H9 (cell line): ENCODE measurements around the gene UGT1A3. TPM values are rescaled to one million over a fixed set of nuclear protein-coding genes. Genes with fewer than 3 reads are reported as not detected.

Experiments
- DNase-seq: peaks from one replicate; pipeline ENCODE4 v3.0.0-alpha.2; 2017
- H2AFZ ChIP-seq: one replicate; pipeline ENCODE4 v1.6.1; 2013; ENCODE audit warnings: mild to moderate bottlenecking, low read length, control low read depth, moderate library complexity
- H2AK5ac ChIP-seq: 2 replicates; pipeline ENCODE4 v1.6.1; 2013; ENCODE audit warnings: low read length, control low read depth, mixed read lengths; ENCODE audit not compliant: insufficient read length
- H2BK120ac ChIP-seq: one replicate; pipeline ENCODE4 v1.6.1; 2013; ENCODE audit warnings: low read depth, mild to moderate bottlenecking, low read length, control low read depth, inconsistent platforms; ENCODE audit not compliant: poor library complexity, severe bottlenecking
- H2BK12ac ChIP-seq: 2 replicates; pipeline ENCODE4 v1.6.1; 2013; ENCODE audit warnings: low read length, control low read depth, mixed read lengths, low read depth; ENCODE audit not compliant: insufficient read length
- H2BK15ac ChIP-seq: 2 replicates; pipeline ENCODE4 v1.6.1; 2013; ENCODE audit warnings: low read depth, low read length, control low read depth
- H2BK20ac ChIP-seq: one replicate; pipeline ENCODE4 v1.6.1; 2013; ENCODE audit warnings: low read depth, mild to moderate bottlenecking, low read length, control low read depth, inconsistent platforms; ENCODE audit not compliant: poor library complexity, severe bottlenecking
- H2BK5ac ChIP-seq: 2 replicates; pipeline ENCODE4 v1.6.1; 2013; ENCODE audit warnings: low read length, control low read depth, mixed read lengths; ENCODE audit not compliant: insufficient read length
- H3K14ac ChIP-seq: 2 replicates; pipeline ENCODE4 v1.6.1; 2013; ENCODE audit warnings: low read length, control low read depth; ENCODE audit not compliant: insufficient read depth
- H3K18ac ChIP-seq: 2 replicates; pipeline ENCODE4 v1.6.1; 2013; ENCODE audit warnings: low read depth, mild to moderate bottlenecking, mixed read lengths, low read length, control low read depth; ENCODE audit not compliant: insufficient read length
- H3K23ac ChIP-seq: 2 replicates; pipeline ENCODE4 v1.6.1; 2013; ENCODE audit warnings: low read length, control low read depth, mixed read lengths, low read depth; ENCODE audit not compliant: insufficient read length
- H3K23me2 ChIP-seq: 2 replicates; pipeline ENCODE4 v1.6.1; 2013; ENCODE audit warnings: low read depth, mild to moderate bottlenecking, mixed read lengths, low read length, control low read depth; ENCODE audit not compliant: insufficient read length, poor library complexity, severe bottlenecking
- H3K27ac ChIP-seq: 2 replicates; pipeline ENCODE4 v1.5.1; 2013; ENCODE audit warnings: low read length, control low read depth, mixed read lengths, low read depth; ENCODE audit not compliant: insufficient read length
- H3K27me3 ChIP-seq: 2 replicates; pipeline ENCODE4 v1.6.1; 2013; ENCODE audit warnings: low read length, control low read depth, inconsistent platforms; ENCODE audit not compliant: insufficient read depth
- H3K4ac ChIP-seq: 2 replicates; pipeline ENCODE4 v1.6.1; 2013; ENCODE audit warnings: low read depth, mild to moderate bottlenecking, control low read depth, inconsistent platforms, low read length, moderate library complexity
- H3K4me1 ChIP-seq: 2 replicates; pipeline ENCODE4 v1.6.1; 2013; ENCODE audit warnings: low read length, control low read depth, inconsistent platforms; ENCODE audit not compliant: insufficient read depth
- H3K4me2 ChIP-seq: 2 replicates; pipeline ENCODE4 v1.6.1; 2013; ENCODE audit warnings: low read length, control low read depth, mixed read lengths; ENCODE audit not compliant: insufficient read length, insufficient read depth
- H3K56ac ChIP-seq: 2 replicates; pipeline ENCODE4 v1.6.1; 2013; ENCODE audit warnings: low read depth, mild to moderate bottlenecking, mixed read lengths, low read length, control low read depth; ENCODE audit not compliant: insufficient read length
- H3K79me1 ChIP-seq: 2 replicates; pipeline ENCODE4 v1.6.1; 2013; ENCODE audit warnings: low read depth, mild to moderate bottlenecking, moderate library complexity, low read length, control low read depth, inconsistent platforms; ENCODE audit not compliant: insufficient read depth, poor library complexity, severe bottlenecking
- H3K79me2 ChIP-seq: 2 replicates; pipeline ENCODE4 v1.6.1; 2013; ENCODE audit warnings: low read length, control low read depth, inconsistent platforms; ENCODE audit not compliant: insufficient read depth
- H3K9ac ChIP-seq: 2 replicates; pipeline ENCODE4 v1.6.1; 2013; ENCODE audit warnings: low read length, control low read depth, mixed read lengths; ENCODE audit not compliant: insufficient read length; ENCODE audit errors: extremely low read depth
- H3K9me3 ChIP-seq: one replicate; pipeline ENCODE4 v1.6.1; 2013; ENCODE audit warnings: low read depth, low read length, inconsistent platforms; ENCODE audit not compliant: control insufficient read depth
- H3T11ph ChIP-seq: one replicate; pipeline ENCODE4 v1.6.1; 2013; ENCODE audit warnings: mild to moderate bottlenecking, low read length, control low read depth, inconsistent platforms
- H4K20me1 ChIP-seq: one replicate; pipeline ENCODE4 v1.6.1; 2013; ENCODE audit not compliant: control insufficient read depth, insufficient read length, insufficient read depth
- H4K5ac ChIP-seq: 2 replicates; pipeline ENCODE4 v1.6.1; 2013; ENCODE audit warnings: low read depth, mild to moderate bottlenecking, mixed read lengths, low read length, control low read depth; ENCODE audit not compliant: insufficient read length
- H4K8ac ChIP-seq: replicated peaks from 2 replicates; pipeline ENCODE4 v1.6.1; 2013; ENCODE audit warnings: low read length, control low read depth, mixed read lengths, low read depth; ENCODE audit not compliant: insufficient read length
- H4K91ac ChIP-seq: 2 replicates; pipeline ENCODE4 v1.6.1; 2013; ENCODE audit warnings: low read depth, mild to moderate bottlenecking, moderate library complexity, mixed read lengths, low read length, control low read depth; ENCODE audit not compliant: insufficient read length
- H3K27ac Mint-ChIP-seq, 3 experiments: 2 replicates in 2 of 3; 3 replicates in 1 of 3; pipeline ENCODE4 v1.8.0; 2020 to 2021; ENCODE audit warnings: mixed read lengths in 3 of 3, mild to moderate bottlenecking in 1 of 3, moderate library complexity in 1 of 3
- H3K27me3 Mint-ChIP-seq: 2 replicates; pipeline ENCODE4 v1.8.0; 2021; ENCODE audit warnings: low read depth, mild to moderate bottlenecking, moderate library complexity, mixed read lengths
- H3K36me3 Mint-ChIP-seq, 3 experiments: 2 replicates in 2 of 3; 3 replicates in 1 of 3; pipeline ENCODE4 v1.8.0; 2020 to 2021; ENCODE audit warnings: low read depth in 3 of 3, mixed read lengths in 3 of 3; ENCODE audit not compliant: insufficient read depth in 1 of 3
- H3K4me1 Mint-ChIP-seq, 2 experiments: 2 replicates each; pipeline ENCODE4 v1.8.0; 2020; ENCODE audit warnings: mixed read lengths in 2 of 2
- H3K4me3 Mint-ChIP-seq, 2 experiments: 2 replicates in 1 of 2; 3 replicates in 1 of 2; pipeline ENCODE4 v1.8.0; 2020 to 2021; ENCODE audit warnings: mild to moderate bottlenecking in 2 of 2, mixed read lengths in 2 of 2, moderate library complexity in 1 of 2
- H3K9me3 Mint-ChIP-seq, 2 experiments: 2 replicates in 1 of 2; 3 replicates in 1 of 2; pipeline ENCODE4 v1.8.0; 2020; ENCODE audit warnings: mild to moderate bottlenecking in 2 of 2, mixed read lengths in 2 of 2, moderate library complexity in 1 of 2
- CTCF ChIP-seq: fragments of 200-600 bp; sonication (generic); conservative IDR thresholded peaks from 3 replicates; pipeline ENCODE4 v1.8.0; 2021; ENCODE audit warnings: antibody characterized with exemption, mild to moderate bottlenecking
- WGBS: extraction: QIAGEN DNeasy Blood & Tissue Kit; methylation state at CpG from one replicate; pipeline ENCODE4 v1.1.7; 2013; ENCODE audit warnings: missing lambda C conversion rate, low lambda C conversion rate, mixed read lengths; ENCODE audit not compliant: insufficient read length; ENCODE audit errors: extremely low coverage; 5-methylcytosine and 5-hydroxymethylcytosine counted together
- total RNA-seq: library from RNA; stranded (reverse); gene quantifications from 2 replicates; pipeline ENCODE4 v1.2.1, GENCODE V29; 2021

UGT1A3 gene
- total RNA-seq, 1 experiment from 2014 or later, result not detected

DNA sequence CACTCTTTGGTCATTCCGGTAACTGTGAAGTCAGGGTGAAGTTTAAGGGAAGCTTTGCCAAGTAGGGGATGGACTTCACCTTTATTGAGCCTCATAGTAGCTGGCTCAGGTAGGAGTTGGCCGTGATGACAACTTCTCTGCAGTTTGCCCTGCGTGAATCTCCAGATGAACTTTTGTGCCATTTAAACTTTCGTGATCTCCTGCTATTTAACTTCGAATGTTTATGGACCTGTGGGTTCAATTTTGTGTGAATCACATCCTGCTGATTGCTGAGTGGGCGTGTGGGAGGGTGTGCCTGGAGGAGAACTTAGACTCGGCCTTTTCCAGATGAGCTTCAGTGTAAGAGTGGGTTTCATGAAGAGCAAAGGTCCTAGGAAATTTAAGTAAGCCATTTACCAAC is 35.4 kb downstream of the UGT1A3 start:
- Histone ChIP-seq H3K23me2 (no peaks in the 10 kb centered on the region), H3T11ph (no peak overlapping the region), H3K79me2 (no peaks in the 10 kb centered on the region), H3K56ac (no peak overlapping the region), H3K4me2 (no peak overlapping the region), H2BK5ac (no peak overlapping the region), H3K4me1 (peaks cover 2% of the 10 kb centered on the region; the same call in 1 of the 2 replicates), H4K8ac (no peak overlapping the region), H4K20me1 (no peaks in the 10 kb centered on the region), H3K14ac (no peak overlapping the region), H3K4ac (no peak overlapping the region), H3K18ac (no peak overlapping the region), H2AK5ac (no peak overlapping the region), H2AFZ (no peak overlapping the region), H2BK120ac (no peak overlapping the region), H3K23ac (no peak overlapping the region), H3K27me3 (no peaks in the 10 kb centered on the region), H2BK12ac (no peak overlapping the region), H4K91ac (no peak overlapping the region), H3K79me1 (no peaks in the 10 kb centered on the region), H2BK20ac (no peak overlapping the region), H3K27ac (no peak overlapping the region), H3K9ac (no peak overlapping the region), H2BK15ac (no peak overlapping the region), H4K5ac (no peak overlapping the region), H3K9me3 (no peaks in the 10 kb centered on the region)
- H3K4me3 Mint-ChIP-seq, result no peak overlapping the region
- H3K27ac Mint-ChIP-seq, result no peak overlapping the region
- no peak for DNase-seq
- H3K36me3 Mint-ChIP-seq, result no peaks in the 10 kb centered on the region; a peak in 1 of 7 replicates
- H3K27me3 Mint-ChIP-seq, result peaks cover 8% of the 10 kb centered on the region
- peaks cover 5 to 6% of the 10 kb centered on the region in 2 experiments; a peak in 3 of 4 replicates for H3K4me1 Mint-ChIP-seq
- no peak for TF ChIP-seq CTCF
- H3K9me3 Mint-ChIP-seq, result peaks cover 0 to 3% of the 10 kb centered on the region in 2 experiments; a peak in 1 of 5 replicates
- no CpG with 5 or more reads among the region's 7 CpGs for WGBS
